ENCODE results near the gene AGBL1.

Gene AGBL1

GRCh38 chr15:86263230-86263629, 183.6 kb downstream of the AGBL1 start:
- TF ChIP-seq CTCF (IDR thresholded peaks at IDR 0.05; ENCODE audit: low read depth, low read length): no peak
- no peak overlapping the region for H3K4me3 ChIP-seq (ENCODE audit: low read depth, low read length)

GRCh38 chr15:86266896-86267484, 187.3 kb downstream of the AGBL1 start:
- TF ChIP-seq CTCF (IDR thresholded peaks at IDR 0.05; ENCODE audit: low read depth, low read length): no peak

GRCh38 chr15:86267892-86268291, 188.2 kb downstream of the AGBL1 start:
- TF ChIP-seq CTCF (IDR thresholded peaks at IDR 0.05; ENCODE audit: low read depth, low read length): no peak

More at GRCh38 chr15:86266896-86267484, 187.3 kb downstream of the AGBL1 start:
- H3K4me3 ChIP-seq (ENCODE audit: low read depth, low read length): no peak overlapping the region

GRCh38 chr15:86268558-86268957, 188.9 kb downstream of the AGBL1 start:
- no peak for TF ChIP-seq CTCF (IDR thresholded peaks at IDR 0.05; ENCODE audit: low read depth, low read length)
- H3K4me3 ChIP-seq (ENCODE audit: low read depth, low read length): no peak overlapping the region

More at GRCh38 chr15:86267892-86268291, 188.2 kb downstream of the AGBL1 start:
- no peak overlapping the region for H3K4me3 ChIP-seq (ENCODE audit: low read depth, low read length)

GRCh38 chr15:86273309-86273708, 193.6 kb downstream of the AGBL1 start:
- H3K4me3 ChIP-seq (ENCODE audit: low read depth, low read length): no peak overlapping the region

GRCh38 chr15:86275361-86275760, 195.7 kb downstream of the AGBL1 start:
- TF ChIP-seq CTCF (IDR thresholded peaks at IDR 0.05; ENCODE audit: low read depth, low read length): no peak
- H3K4me3 ChIP-seq (ENCODE audit: low read depth, low read length): no peak overlapping the region

More at GRCh38 chr15:86273309-86273708, 193.6 kb downstream of the AGBL1 start:
- no peak for TF ChIP-seq CTCF (IDR thresholded peaks at IDR 0.05; ENCODE audit: low read depth, low read length)

- TF ChIP-seq CTCF (IDR thresholded peaks at IDR 0.05; ENCODE audit: low read depth, low read length): no peak
- H3K4me3 ChIP-seq (ENCODE audit: low read depth, low read length): no peak overlapping the region
Observed at GRCh38 chr15:86278586-86278985, 198.9 kb downstream of the AGBL1 start.

All from WI38 (cell line).